Stimulated activated CD8-positive, alpha-beta memory T cell treated with anti-CD3 and anti-CD28 coated beads, Interleukin-4, amount 100 ng/mL, for 24 hours (primary cell): ENCODE measurements around the gene MYMK.

ENCODE experiments used
- DNase-seq: peaks from one replicate; pipeline ENCODE4 v3.0.0-alpha.2; 2020; ENCODE audit warnings: low read depth

MYMK gene

GRCh38 chr9:133485531-133486260 lies 39.1 kb downstream of the MYMK start:
- DNase-seq, result no peak

- no peak for DNase-seq
Measured at GRCh38 chr9:133484671-133485437, 39.9 kb downstream of the MYMK start.

GRCh38 chr9:133483611-133484010 lies 41.1 kb downstream of the MYMK start:
- no peak for DNase-seq

GRCh38 chr9:133478851-133479711 lies 45.7 kb downstream of the MYMK start, which contains the start of gene SLC2A6:
Gene SLC2A6, minus strand, starts transcription at chr9:133479099. Its CDS starts 40 bp downstream, at chr9:133479059.
- peak; percentile 80 for DNase-seq

- no peak for DNase-seq
Measured at GRCh38 chr9:133477992-133478850, 46.5 kb downstream of the MYMK start.

GRCh38 chr9:133477461-133477860 lies 47.3 kb downstream of the MYMK start:
- DNase-seq, result no peak

- no peak for DNase-seq
Measured at GRCh38 chr9:133476941-133477340, 47.8 kb downstream of the MYMK start.

GRCh38 chr9:133476036-133476931 lies 48.5 kb downstream of the MYMK start:
- no peak for DNase-seq

- no peak for DNase-seq
Measured at GRCh38 chr9:133475292-133476012, 49.3 kb downstream of the MYMK start.

- DNase-seq, result no peak
Measured at GRCh38 chr9:133474853-133475252, 49.9 kb downstream of the MYMK start.

GRCh38 chr9:133474215-133474614 lies 50.5 kb downstream of the MYMK start:
- DNase-seq, result no peak

GRCh38 chr9:133473743-133474142 lies 51.0 kb downstream of the MYMK start:
- no peak for DNase-seq

GRCh38 chr9:133472753-133473378 lies 51.9 kb downstream of the MYMK start:
- no peak for DNase-seq

GRCh38 chr9:133472277-133472645 lies 52.5 kb downstream of the MYMK start:
- DNase-seq, result no peak

GRCh38 chr9:133471551-133472276 lies 53.0 kb downstream of the MYMK start:
- no peak for DNase-seq

- DNase-seq, result no peak
Measured at GRCh38 chr9:133470988-133471387, 53.8 kb downstream of the MYMK start.

- no peak for DNase-seq
Measured at GRCh38 chr9:133470427-133470924, 54.3 kb downstream of the MYMK start.

GRCh38 chr9:133468777-133469421 lies 55.9 kb downstream of the MYMK start:
- DNase-seq, result no peak
